Measurements from ENCODE around the gene ADARB1.

- TF ChIP-seq CTCF (conservative IDR thresholded peaks at IDR 0.05; ENCODE audit: low read depth, low read length): no peak
- no peak for TF ChIP-seq EZH2 (IDR thresholded peaks at IDR 0.05; ENCODE audit: borderline replicate concordance, low read depth, low read length, poor library complexity, severe bottlenecking)
Observed at GRCh38 chr21:45074818-45075595, 627 bp downstream of the ADARB1 start.
